HepG2 (cell line): ENCODE results near the gene METTL22. TPM values are rescaled to one million over a fixed set of nuclear protein-coding genes. Genes with fewer than 3 reads are reported as not detected.
A peak's percentile ranks its signal among the peaks of the same experiment; 100 is the strongest.

Experiments
- CBX5 ChIP-seq: sonication (generic); formaldehyde crosslinking; IDR thresholded peaks from 2 replicates; pipeline ENCODE4 v1.4.0; 2020; ENCODE audit warnings: missing genetic modification reagents, borderline replicate concordance
- FOXA1 ChIP-seq, 2 experiments: fragments of 450-650 bp in 1 of 2; sonication (generic) in 1 of 2; formaldehyde crosslinking in 1 of 2; IDR thresholded peaks; 2 replicates each; pipeline versions ENCODE4 v1.4.0 to v1.6.1; 2016 to 2020; ENCODE audit warnings: missing genetic modification reagents in 1 of 2
- HOXA9 ChIP-seq: sonication (generic); formaldehyde crosslinking; IDR thresholded peaks from 2 replicates; pipeline ENCODE4 v1.8.1; 2022; ENCODE audit warnings: missing genetic modification reagents, mild to moderate bottlenecking, moderate library complexity, borderline replicate concordance
- MED13 ChIP-seq: sonication (generic); formaldehyde crosslinking; IDR thresholded peaks from 2 replicates; pipeline ENCODE4 v1.5.0; 2020; ENCODE audit warnings: missing genetic modification reagents
- PPARG ChIP-seq: conservative IDR thresholded peaks from 2 replicates; pipeline ENCODE4 v1.6.1; 2016; ENCODE audit warnings: missing biosample characterization, missing genetic modification reagents
- RELA ChIP-seq: sonication (generic); formaldehyde crosslinking; IDR thresholded peaks from 2 replicates; pipeline ENCODE4 v1.4.0; 2020; ENCODE audit warnings: missing genetic modification reagents
- TCF7 ChIP-seq: sonication (generic); IDR thresholded peaks from 2 replicates; pipeline ENCODE4 v1.6.1; 2016; ENCODE audit warnings: antibody characterized with exemption, low read depth
- TCF7L2 ChIP-seq: IDR thresholded peaks from 2 replicates; pipeline ENCODE4 v1.6.1; 2011; ENCODE audit warnings: mild to moderate bottlenecking, low read depth, low read length, moderate library complexity
- THYN1 ChIP-seq: sonication (generic); formaldehyde crosslinking; IDR thresholded peaks from 2 replicates; pipeline ENCODE4 v1.8.1; 2023; ENCODE audit warnings: low read depth, mild to moderate bottlenecking, moderate library complexity, missing genetic modification reagents, borderline replicate concordance
- YEATS2 ChIP-seq: sonication (generic); formaldehyde crosslinking; IDR thresholded peaks from 2 replicates; pipeline ENCODE4 v1.4.0; 2020; ENCODE audit warnings: missing genetic modification reagents, borderline replicate concordance
- ZFP36L1 ChIP-seq: sonication (generic); formaldehyde crosslinking; IDR thresholded peaks from 2 replicates; pipeline ENCODE4 v1.8.0; 2022; ENCODE audit warnings: mild to moderate bottlenecking, missing genetic modification reagents, moderate library complexity
- ZFX ChIP-seq: sonication (generic); formaldehyde crosslinking; IDR thresholded peaks from 2 replicates; pipeline ENCODE4 v1.4.0; 2020; ENCODE audit warnings: mild to moderate bottlenecking, low read depth, missing genetic modification reagents, moderate library complexity
- ZNF124 ChIP-seq: sonication (generic); formaldehyde crosslinking; IDR thresholded peaks from 2 replicates; pipeline ENCODE4 v1.4.0; 2020; ENCODE audit warnings: missing genetic modification reagents
- ZNF282 ChIP-seq: fragments of 450-650 bp; IDR thresholded peaks from 2 replicates; pipeline ENCODE4 v1.6.1; 2018; ENCODE audit not compliant: partially characterized antibody
- ZNF335 ChIP-seq: sonication (generic); formaldehyde crosslinking; IDR thresholded peaks from 2 replicates; pipeline ENCODE4 v1.4.0; 2020; ENCODE audit warnings: missing genetic modification reagents
- ZNF75D ChIP-seq: sonication (generic); formaldehyde crosslinking; IDR thresholded peaks from 2 replicates; pipeline ENCODE4 v1.8.1; 2023; ENCODE audit warnings: missing genetic modification reagents, mild to moderate bottlenecking, borderline replicate concordance
- ZNF775 ChIP-seq: sonication (generic); formaldehyde crosslinking; IDR thresholded peaks from 2 replicates; pipeline ENCODE4 v1.4.0; 2020; ENCODE audit warnings: missing genetic modification reagents, mild to moderate bottlenecking, moderate library complexity, borderline replicate concordance
- ZSCAN9 ChIP-seq: IDR thresholded peaks from 2 replicates; pipeline ENCODE4 v1.6.1; 2016; ENCODE audit warnings: borderline replicate concordance
- polyA plus RNA-seq, 8 experiments: library from polyadenylated mRNA; depleted of rRNA in 3 of 8; stranded (reverse) in 7 of 8; unstranded in 1 of 8; fragments of >200 nt; fragmentation: Illumina TruSeq in 4 of 8; extraction: Trizol in 4 of 8; gene quantifications; 2 replicates each; pipeline versions ENCODE4 v1.2.1 to v1.2.3, GENCODE V29; 2011 to 2016; ENCODE audit warnings: low read depth in 4 of 8, missing spikeins in 1 of 8, mixed read lengths in 1 of 8; ENCODE audit not compliant: insufficient read depth in 1 of 8
- total RNA-seq, 5 experiments: library from RNA; depleted of rRNA; stranded (reverse); fragments of >200 nt; fragmentation: Illumina TruSeq; extraction: Trizol; gene quantifications; 2 replicates each; pipeline ENCODE4 v1.2.3, GENCODE V29; 2016; ENCODE audit warnings: low read depth in 1 of 5
- TF ChIP-seq, protein P1 (sequence below): sonication (generic); formaldehyde crosslinking; IDR thresholded peaks from 2 replicates; pipeline ENCODE4 v1.5.0; 2020; ENCODE audit warnings: mild to moderate bottlenecking, missing genetic modification reagents, borderline replicate concordance
- TF ChIP-seq, protein P2 (sequence below): sonication (generic); formaldehyde crosslinking; IDR thresholded peaks from 2 replicates; pipeline ENCODE4 v1.5.1; 2020; ENCODE audit warnings: mild to moderate bottlenecking, missing genetic modification reagents, moderate library complexity
- TF ChIP-seq, protein P3 (sequence below): sonication (generic); formaldehyde crosslinking; IDR thresholded peaks from 2 replicates; pipeline ENCODE4 v1.5.0; 2020; ENCODE audit warnings: mild to moderate bottlenecking, missing genetic modification reagents, borderline replicate concordance

METTL22 gene
- total and polyA plus RNA-seq, 2 of the 13 experiments (the other 11 are each of a cell fraction or from before 2014, with no cell fraction given) = 36.2 to 94.8 TPM

DNA sequence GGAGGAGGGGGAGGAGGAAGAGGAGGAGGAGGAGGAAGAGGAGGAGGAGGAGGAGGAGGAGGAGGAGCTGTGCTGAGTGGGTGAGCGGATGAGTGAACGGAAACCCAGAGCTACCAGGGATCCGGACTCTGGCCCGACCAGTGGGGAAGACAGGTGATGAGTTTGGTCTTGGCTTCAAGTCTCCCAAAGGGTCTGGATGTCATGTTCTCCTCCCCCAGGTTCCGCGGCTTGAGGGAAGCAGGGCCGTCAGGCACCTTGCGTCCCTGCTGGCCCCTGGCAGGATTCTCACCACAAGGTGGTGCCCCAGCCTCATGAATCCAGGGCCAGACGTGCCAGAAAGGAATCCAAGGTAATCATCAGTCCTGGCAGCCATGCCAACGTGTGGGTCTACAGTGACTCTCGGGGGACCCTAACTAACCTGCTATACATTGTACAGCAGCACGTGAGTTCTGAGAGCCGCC is 39.4 kb downstream of the METTL22 start (continued):
- TF ChIP-seq, protein P1, sequence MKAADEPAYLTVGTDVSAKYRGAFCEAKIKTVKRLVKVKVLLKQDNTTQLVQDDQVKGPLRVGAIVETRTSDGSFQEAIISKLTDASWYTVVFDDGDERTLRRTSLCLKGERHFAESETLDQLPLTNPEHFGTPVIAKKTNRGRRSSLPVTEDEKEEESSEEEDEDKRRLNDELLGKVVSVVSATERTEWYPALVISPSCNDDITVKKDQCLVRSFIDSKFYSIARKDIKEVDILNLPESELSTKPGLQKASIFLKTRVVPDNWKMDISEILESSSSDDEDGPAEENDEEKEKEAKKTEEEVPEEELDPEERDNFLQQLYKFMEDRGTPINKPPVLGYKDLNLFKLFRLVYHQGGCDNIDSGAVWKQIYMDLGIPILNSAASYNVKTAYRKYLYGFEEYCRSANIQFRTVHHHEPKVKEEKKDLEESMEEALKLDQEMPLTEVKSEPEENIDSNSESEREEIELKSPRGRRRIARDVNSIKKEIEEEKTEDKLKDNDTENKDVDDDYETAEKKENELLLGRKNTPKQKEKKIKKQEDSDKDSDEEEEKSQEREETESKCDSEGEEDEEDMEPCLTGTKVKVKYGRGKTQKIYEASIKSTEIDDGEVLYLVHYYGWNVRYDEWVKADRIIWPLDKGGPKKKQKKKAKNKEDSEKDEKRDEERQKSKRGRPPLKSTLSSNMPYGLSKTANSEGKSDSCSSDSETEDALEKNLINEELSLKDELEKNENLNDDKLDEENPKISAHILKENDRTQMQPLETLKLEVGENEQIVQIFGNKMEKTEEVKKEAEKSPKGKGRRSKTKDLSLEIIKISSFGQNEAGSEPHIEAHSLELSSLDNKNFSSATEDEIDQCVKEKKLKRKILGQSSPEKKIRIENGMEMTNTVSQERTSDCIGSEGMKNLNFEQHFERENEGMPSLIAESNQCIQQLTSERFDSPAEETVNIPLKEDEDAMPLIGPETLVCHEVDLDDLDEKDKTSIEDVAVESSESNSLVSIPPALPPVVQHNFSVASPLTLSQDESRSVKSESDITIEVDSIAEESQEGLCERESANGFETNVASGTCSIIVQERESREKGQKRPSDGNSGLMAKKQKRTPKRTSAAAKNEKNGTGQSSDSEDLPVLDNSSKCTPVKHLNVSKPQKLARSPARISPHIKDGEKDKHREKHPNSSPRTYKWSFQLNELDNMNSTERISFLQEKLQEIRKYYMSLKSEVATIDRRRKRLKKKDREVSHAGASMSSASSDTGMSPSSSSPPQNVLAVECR (CRISPR knock-in tag) = peak; percentile 47; the same call in 1 of the 2 replicates
- TF ChIP-seq RELA = 0 out of 2 replicates have a peak, but pooled peaks have one; percentile 65
- TF ChIP-seq, protein P2, sequence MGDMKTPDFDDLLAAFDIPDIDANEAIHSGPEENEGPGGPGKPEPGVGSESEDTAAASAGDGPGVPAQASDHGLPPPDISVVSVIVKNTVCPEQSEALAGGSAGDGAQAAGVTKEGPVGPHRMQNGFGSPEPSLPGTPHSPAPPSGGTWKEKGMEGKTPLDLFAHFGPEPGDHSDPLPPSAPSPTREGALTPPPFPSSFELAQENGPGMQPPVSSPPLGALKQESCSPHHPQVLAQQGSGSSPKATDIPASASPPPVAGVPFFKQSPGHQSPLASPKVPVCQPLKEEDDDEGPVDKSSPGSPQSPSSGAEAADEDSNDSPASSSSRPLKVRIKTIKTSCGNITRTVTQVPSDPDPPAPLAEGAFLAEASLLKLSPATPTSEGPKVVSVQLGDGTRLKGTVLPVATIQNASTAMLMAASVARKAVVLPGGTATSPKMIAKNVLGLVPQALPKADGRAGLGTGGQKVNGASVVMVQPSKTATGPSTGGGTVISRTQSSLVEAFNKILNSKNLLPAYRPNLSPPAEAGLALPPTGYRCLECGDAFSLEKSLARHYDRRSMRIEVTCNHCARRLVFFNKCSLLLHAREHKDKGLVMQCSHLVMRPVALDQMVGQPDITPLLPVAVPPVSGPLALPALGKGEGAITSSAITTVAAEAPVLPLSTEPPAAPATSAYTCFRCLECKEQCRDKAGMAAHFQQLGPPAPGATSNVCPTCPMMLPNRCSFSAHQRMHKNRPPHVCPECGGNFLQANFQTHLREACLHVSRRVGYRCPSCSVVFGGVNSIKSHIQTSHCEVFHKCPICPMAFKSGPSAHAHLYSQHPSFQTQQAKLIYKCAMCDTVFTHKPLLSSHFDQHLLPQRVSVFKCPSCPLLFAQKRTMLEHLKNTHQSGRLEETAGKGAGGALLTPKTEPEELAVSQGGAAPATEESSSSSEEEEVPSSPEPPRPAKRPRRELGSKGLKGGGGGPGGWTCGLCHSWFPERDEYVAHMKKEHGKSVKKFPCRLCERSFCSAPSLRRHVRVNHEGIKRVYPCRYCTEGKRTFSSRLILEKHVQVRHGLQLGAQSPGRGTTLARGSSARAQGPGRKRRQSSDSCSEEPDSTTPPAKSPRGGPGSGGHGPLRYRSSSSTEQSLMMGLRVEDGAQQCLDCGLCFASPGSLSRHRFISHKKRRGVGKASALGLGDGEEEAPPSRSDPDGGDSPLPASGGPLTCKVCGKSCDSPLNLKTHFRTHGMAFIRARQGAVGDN = peak; percentile 65
- peak; percentile 31; the same call in 1 of the 2 replicates for TF ChIP-seq CBX5 (CRISPR knock-in tag)
- no peak for TF ChIP-seq PPARG (CRISPR knock-in tag)
- TF ChIP-seq ZFX (CRISPR knock-in tag) = no peak
- TF ChIP-seq MED13 = no peak
- no peak for TF ChIP-seq THYN1
- no peak; the same call in 1 of the 2 replicates for TF ChIP-seq ZSCAN9 (CRISPR knock-in tag)
- TF ChIP-seq ZNF75D (CRISPR knock-in tag) = no peak
- TF ChIP-seq, protein P3, sequence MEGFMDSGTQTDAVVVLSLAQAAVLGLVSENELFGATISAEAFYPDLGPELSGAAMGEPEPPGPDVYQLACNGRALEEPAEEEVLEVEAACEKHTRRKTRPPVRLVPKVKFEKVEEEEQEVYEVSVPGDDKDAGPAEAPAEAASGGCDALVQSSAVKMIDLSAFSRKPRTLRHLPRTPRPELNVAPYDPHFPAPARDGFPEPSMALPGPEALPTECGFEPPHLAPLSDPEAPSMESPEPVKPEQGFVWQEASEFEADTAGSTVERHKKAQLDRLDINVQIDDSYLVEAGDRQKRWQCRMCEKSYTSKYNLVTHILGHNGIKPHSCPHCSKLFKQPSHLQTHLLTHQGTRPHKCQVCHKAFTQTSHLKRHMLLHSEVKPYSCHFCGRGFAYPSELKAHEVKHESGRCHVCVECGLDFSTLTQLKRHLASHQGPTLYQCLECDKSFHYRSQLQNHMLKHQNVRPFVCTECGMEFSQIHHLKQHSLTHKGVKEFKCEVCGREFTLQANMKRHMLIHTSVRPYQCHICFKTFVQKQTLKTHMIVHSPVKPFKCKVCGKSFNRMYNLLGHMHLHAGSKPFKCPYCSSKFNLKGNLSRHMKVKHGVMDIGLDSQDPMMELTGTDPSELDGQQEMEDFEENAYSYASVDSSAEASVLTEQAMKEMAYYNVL (CRISPR knock-in tag) = no peak
- no peak for TF ChIP-seq ZNF335 (CRISPR knock-in tag)
- no peak for TF ChIP-seq HOXA9 (CRISPR knock-in tag)
- TF ChIP-seq TCF7L2 = no peak
- no peak for TF ChIP-seq TCF7
- TF ChIP-seq ZNF775 (CRISPR knock-in tag) = no peak
- TF ChIP-seq ZNF124 (CRISPR knock-in tag) = 0 out of 2 replicates have a peak, but pooled peaks have one; percentile 61
- no peak for TF ChIP-seq ZNF282
- TF ChIP-seq YEATS2 (CRISPR knock-in tag) = no peak
- TF ChIP-seq FOXA1 (IDR thresholded peaks at IDR 0.05) = no peak
- TF ChIP-seq FOXA1 (CRISPR knock-in tag; IDR thresholded peaks at IDR 0.05) = 0 out of 2 replicates have a peak, but pooled peaks have one; percentile 44
- no peak for TF ChIP-seq ZFP36L1 (CRISPR knock-in tag)
